Omental fat pad (tissue), 4 donors: Measurements from ENCODE around the gene SLC39A11. TPM values are rescaled to one million over a fixed set of nuclear protein-coding genes. Genes with fewer than 3 reads are reported as not detected.

Source experiments
- ATAC-seq: fragments of 150-250 bp; one replicate; pipeline ENCODE4 v1.9.1; 2016; ENCODE audit warnings: mild to moderate bottlenecking, moderate library complexity; ENCODE audit not compliant: low FRiP score
- DNase-seq: peaks from one replicate; pipeline ENCODE4 v3.0.0-alpha.2; 2019; ENCODE audit warnings: low spot score
- total RNA-seq, 4 donors: library from RNA; depleted of rRNA; stranded (reverse); fragments of >200 nt; gene quantifications; one replicate each; pipeline ENCODE4 v1.1.0, GENCODE V29; 2016
- TF ChIP-seq, protein P1 (sequence below), 3 donors: fragments of 450-650 bp; IDR thresholded peaks; one replicate each; pipeline ENCODE4 v1.5.1; 2016 to 2017; ENCODE audit warnings: antibody characterized with exemption in 3 of 3, mild to moderate bottlenecking in 3 of 3, moderate library complexity in 2 of 3

The SLC39A11 gene
- total RNA-seq, 4 donors from 2014 or later = 18.8 to 42.4 (median 31.3) TPM

DNA sequence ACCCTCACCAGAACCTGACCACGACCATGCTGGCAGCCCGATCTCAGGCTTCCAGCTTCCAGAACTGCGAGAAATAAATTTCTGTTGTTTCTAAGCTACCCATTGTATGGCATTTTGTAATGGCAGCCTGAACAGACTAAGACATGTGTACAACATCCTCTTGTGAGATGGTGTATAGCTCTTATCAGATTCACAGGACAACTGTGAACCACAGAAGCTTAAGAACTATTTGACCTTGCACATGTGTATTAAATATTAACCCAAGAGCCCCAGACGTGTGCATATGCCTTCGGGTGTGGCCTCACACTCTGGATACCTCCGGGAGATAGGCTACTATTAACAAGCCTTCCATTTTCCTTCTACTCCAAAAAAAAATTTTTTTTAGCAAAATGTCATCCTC lies 248.9 kb downstream of the SLC39A11 start:
- ATAC-seq (no peak), DNase-seq (no peak)
- TF ChIP-seq, protein P1, sequence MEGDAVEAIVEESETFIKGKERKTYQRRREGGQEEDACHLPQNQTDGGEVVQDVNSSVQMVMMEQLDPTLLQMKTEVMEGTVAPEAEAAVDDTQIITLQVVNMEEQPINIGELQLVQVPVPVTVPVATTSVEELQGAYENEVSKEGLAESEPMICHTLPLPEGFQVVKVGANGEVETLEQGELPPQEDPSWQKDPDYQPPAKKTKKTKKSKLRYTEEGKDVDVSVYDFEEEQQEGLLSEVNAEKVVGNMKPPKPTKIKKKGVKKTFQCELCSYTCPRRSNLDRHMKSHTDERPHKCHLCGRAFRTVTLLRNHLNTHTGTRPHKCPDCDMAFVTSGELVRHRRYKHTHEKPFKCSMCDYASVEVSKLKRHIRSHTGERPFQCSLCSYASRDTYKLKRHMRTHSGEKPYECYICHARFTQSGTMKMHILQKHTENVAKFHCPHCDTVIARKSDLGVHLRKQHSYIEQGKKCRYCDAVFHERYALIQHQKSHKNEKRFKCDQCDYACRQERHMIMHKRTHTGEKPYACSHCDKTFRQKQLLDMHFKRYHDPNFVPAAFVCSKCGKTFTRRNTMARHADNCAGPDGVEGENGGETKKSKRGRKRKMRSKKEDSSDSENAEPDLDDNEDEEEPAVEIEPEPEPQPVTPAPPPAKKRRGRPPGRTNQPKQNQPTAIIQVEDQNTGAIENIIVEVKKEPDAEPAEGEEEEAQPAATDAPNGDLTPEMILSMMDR (IDR thresholded peaks at IDR 0.05) = no peak

DNA sequence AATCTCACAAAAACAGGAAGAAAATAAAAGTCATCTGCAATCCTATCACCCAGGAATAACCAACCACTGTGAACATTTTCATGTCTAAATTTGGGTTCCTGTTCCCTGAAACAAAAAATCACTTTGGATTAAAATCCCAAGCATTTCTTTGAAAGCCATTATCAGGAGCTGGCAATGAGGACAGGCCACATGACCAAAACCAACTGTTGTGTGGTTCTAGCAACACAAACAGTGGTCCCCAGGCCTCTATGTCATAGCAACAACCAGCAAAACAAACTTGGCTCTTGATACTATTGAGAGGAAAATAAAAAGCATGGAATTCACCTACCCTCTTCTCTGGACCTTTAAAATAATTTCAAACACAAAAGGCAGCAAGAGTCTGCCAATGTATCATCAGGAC lies 252.5 kb downstream of the SLC39A11 start:
- TF ChIP-seq, protein P1 (IDR thresholded peaks at IDR 0.05) = no peak
- ATAC-seq (no peak), DNase-seq (no peak)

DNA sequence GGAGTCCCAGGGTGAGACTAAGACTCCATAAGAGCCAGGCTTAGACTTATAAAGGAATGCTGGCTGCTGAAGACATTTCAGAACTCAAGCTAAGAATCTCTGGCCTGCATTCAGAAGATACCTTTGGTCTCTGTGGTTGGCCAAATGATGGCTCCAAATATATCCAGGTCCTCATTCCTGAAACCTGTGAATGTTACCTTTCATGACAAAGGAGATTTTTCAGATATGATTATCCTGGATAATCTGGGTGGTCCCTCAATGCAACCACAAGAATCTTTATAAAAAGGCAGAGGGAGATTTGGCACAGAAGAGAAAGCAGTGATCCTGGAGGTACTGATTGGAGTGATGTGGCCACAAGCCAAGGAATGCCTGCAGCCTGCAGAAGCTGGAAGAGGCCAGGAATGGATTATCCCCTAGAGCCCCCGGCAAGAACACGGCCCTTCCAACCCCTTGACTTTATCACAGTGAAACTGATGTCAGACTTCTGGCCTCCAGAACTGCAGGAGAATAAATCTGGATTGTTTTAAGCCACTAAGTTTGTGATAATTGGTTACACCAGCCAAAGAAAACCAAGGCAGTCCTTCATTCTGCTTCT lies 253.3 kb downstream of the SLC39A11 start:
- ATAC-seq = no peak
- TF ChIP-seq, protein P1 (IDR thresholded peaks at IDR 0.05) = no peak
- DNase-seq = no peak

DNA sequence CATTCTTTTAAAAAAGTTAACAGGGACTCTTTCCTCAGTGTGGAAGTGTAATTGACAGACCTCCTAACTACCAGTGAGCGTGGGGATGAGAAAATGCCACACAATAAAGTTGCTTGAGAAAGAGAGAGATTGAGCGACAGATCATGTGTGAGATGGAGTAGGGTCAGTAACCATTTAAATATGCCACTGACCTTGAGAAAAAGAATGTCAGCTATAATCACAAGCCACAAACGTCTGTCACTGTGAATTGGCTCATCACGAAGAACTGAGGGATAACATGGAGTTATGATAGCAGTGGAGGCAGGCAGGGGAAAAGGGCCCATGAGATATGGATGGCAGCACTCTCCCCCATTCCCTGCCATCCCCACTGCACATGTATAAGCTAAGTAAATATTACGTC lies 253.9 kb downstream of the SLC39A11 start:
- DNase-seq (no peak), ATAC-seq (no peak)
- TF ChIP-seq, protein P1 (IDR thresholded peaks at IDR 0.05) = no peak

DNA sequence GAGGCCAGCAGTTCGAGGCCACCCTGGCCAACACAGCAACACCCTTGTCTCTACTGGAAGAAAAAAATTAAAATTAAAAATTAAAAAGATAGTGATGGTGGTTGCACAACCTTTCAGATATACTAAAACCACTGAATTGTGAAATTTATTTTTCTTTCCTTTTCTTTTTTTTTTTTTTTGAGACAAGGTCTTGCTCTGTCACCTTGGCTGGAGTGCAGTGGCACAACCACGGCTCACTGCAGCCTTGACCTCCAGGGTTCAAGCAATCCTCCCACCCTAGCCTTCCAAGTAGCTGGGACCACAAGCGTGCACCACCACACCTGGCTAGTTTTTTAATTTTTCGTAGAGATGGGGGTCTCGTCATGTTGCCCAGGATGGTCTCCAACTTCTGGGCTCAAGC lies 254.4 kb downstream of the SLC39A11 start:
- ATAC-seq (no peak), DNase-seq (no peak)
- TF ChIP-seq, protein P1 (IDR thresholded peaks at IDR 0.05) = no peak

DNA sequence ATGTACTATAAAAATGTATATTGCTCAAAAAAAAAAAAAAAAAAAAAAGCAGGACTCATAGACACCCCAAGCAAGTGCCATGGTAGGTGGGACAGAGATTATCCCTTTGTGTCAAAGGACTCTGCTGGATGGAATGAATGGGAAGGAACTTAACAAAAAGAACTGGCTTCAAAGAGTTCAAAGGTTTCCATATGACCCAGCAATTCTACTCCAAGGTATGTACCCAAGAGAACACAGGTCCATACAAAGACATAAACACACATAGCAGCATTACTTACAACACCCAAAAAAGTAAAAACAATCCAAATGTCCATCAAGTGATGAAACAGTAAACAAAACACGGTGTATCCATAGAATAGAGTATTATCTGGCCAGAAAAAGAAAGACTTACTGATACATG lies 255.2 kb downstream of the SLC39A11 start:
- DNase-seq (no peak), ATAC-seq (no peak)
- TF ChIP-seq, protein P1 (IDR thresholded peaks at IDR 0.05) = no peak

DNA sequence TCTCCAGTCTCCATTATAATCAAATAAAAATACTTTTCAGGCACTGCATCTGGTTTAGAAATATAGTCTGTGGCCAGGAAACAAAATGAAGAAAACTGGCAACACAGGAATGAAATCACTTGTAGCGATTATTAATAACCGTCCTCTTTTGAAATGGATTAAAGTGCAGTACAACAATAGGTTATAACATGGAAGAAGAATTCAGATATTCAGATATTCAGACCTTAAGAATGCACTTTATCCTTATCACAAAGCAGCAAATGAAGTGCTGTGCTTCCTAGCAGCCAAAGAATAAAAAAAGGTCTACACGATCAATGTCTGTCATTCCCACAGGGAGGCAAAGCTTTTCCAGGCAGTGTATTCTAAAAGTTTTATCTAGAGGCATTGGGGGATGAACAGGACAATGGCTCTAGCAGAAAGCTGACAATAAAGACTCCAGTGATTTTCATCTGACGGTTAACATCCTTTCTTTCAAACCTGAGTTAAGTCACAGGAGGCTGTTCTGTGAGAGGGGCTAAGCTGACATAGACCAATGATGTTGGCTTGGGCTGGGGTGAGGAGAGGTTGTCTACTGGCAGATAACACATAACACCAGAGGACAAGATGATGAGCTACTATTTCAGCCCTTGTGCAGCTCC lies 259.2 kb downstream of the SLC39A11 start:
- TF ChIP-seq, protein P1 (IDR thresholded peaks at IDR 0.05) = no peak
- no peak for ATAC-seq

More for the DNA sequence above, 259.2 kb downstream of the SLC39A11 start:
- no peak for DNase-seq
